HG02885 (cell line): ENCODE data around the gene PPP2R5D.
A peak's percentile ranks its signal among the peaks of the same experiment; 100 is the strongest.
"Not testable (repeated sequence)": the region's sequence is repeated elsewhere in the genome, so short reads cannot be mapped to it uniquely, and the experiment has no call there.

Experiments
- ATAC-seq: cut with Tn5 transposase; IDR thresholded peaks from one replicate; pipeline ENCODE4 v1.9.1; 2021; ENCODE audit warnings: mild to moderate bottlenecking; ENCODE audit not compliant: unreplicated experiment, poor library complexity

The PPP2R5D gene

GRCh38 chr6:42988486-42989020 lies 4.2 kb downstream of the PPP2R5D start:
- no peak for ATAC-seq

- ATAC-seq: no peak
These were observed 5.6 kb downstream of the PPP2R5D start for GRCh38 chr6:42989923-42990322.

GRCh38 chr6:42993445-42993844 lies 9.1 kb downstream of the PPP2R5D start:
- no peak for ATAC-seq

GRCh38 chr6:42996513-42996912 lies 12.1 kb downstream of the PPP2R5D start:
- ATAC-seq: no peak

- not testable (repeated sequence) for ATAC-seq
These were observed 13.8 kb downstream of the PPP2R5D start for GRCh38 chr6:42998205-42998604.

- no peak for ATAC-seq
These were observed 17.5 kb downstream of the PPP2R5D start for GRCh38 chr6:43001843-43002242.

- no peak for ATAC-seq
These were observed 21.5 kb downstream of the PPP2R5D start for GRCh38 chr6:43005844-43006243.

- no peak for ATAC-seq
These were observed 21.9 kb downstream of the PPP2R5D start for GRCh38 chr6:43006251-43006650.

- no peak for ATAC-seq
These were observed 22.8 kb downstream of the PPP2R5D start for GRCh38 chr6:43007126-43007525.

- ATAC-seq: no peak
These were observed 24.8 kb downstream of the PPP2R5D start for GRCh38 chr6:43009124-43009523.

GRCh38 chr6:43011207-43011606 lies 26.8 kb downstream of the PPP2R5D start:
- no peak for ATAC-seq

GRCh38 chr6:43012364-43012763 lies 28.0 kb downstream of the PPP2R5D start:
- ATAC-seq: no peak

GRCh38 chr6:43013097-43013842 lies 28.9 kb downstream of the PPP2R5D start:
- ATAC-seq: no peak

GRCh38 chr6:43013843-43014433 lies 29.6 kb downstream of the PPP2R5D start, which contains the start of the genes KLHDC3 and MEA1:
Gene KLHDC3 (plus strand): TSS chr6:43014249. CDS start chr6:43017193, 2,944 bp downstream.
Gene MEA1 (minus strand): TSS chr6:43013946. CDS start chr6:43013813, 133 bp downstream.
- ATAC-seq: peak; percentile 95

- ATAC-seq: no peak
These were observed 30.1 kb downstream of the PPP2R5D start for GRCh38 chr6:43014434-43014909.

GRCh38 chr6:43016176-43016942 lies 32.0 kb downstream of the PPP2R5D start:
- no peak for ATAC-seq

GRCh38 chr6:43016943-43017334 lies 32.6 kb downstream of the PPP2R5D start:
- no peak for ATAC-seq

- ATAC-seq: no peak
These were observed 34.8 kb downstream of the PPP2R5D start for GRCh38 chr6:43019152-43019551.

GRCh38 chr6:43020052-43020705 lies 35.8 kb downstream of the PPP2R5D start:
- ATAC-seq: no peak

GRCh38 chr6:43020847-43021246 lies 36.5 kb downstream of the PPP2R5D start:
- ATAC-seq: no peak
